ENCODE results near the gene MAST2.
"Not testable (repeated sequence)": the region's sequence is repeated elsewhere in the genome, so short reads cannot be mapped to it uniquely, and the experiment has no call there.

MAST2 gene

GRCh38 chr1:45843474-45843905 lies 40.1 kb downstream of the MAST2 start:
- no peaks in the 10 kb centered on the region for H3K4me1 ChIP-seq (ENCODE audit: control insufficient read depth in 1 of 2, insufficient read depth in 2 of 2, low read length in 2 of 2)
- H3K18ac ChIP-seq (ENCODE audit: low read length), result no peak overlapping the region
- no peaks in the 10 kb centered on the region for H3K9me3 ChIP-seq (ENCODE audit: insufficient read depth, low read depth, low read length)
- no peak overlapping the region for H3K4me3 ChIP-seq (ENCODE audit: low read depth, low read length)
- H3K4ac ChIP-seq (ENCODE audit: low read depth, low read length), result no peak overlapping the region
- no peaks in the 10 kb centered on the region for H3K27me3 ChIP-seq (ENCODE audit: insufficient read depth, low read length)
- H3K79me2 ChIP-seq (ENCODE audit: control insufficient read depth, insufficient read depth, low read length, poor library complexity), result no peaks in the 10 kb centered on the region
- H2AK5ac ChIP-seq (ENCODE audit: low read length), result no peak overlapping the region
- H3K14ac ChIP-seq (ENCODE audit: low read length), result no peak overlapping the region
- H2BK5ac ChIP-seq (ENCODE audit: low read depth, low read length, poor library complexity), result no peak overlapping the region
- H3K4me2 ChIP-seq (ENCODE audit: low read length), result no peak overlapping the region
- H3K79me1 ChIP-seq (ENCODE audit: low read length), result no peaks in the 10 kb centered on the region
- H3K9ac ChIP-seq (ENCODE audit: low read length), result no peak overlapping the region
- H3K36me3 ChIP-seq (ENCODE audit: control insufficient read depth in 1 of 2, insufficient read depth in 2 of 2, low read length in 2 of 2), result peaks cover 2 to 8% of the 10 kb centered on the region in 2 experiments
- DNase-seq, result peak in 1 of 2 donors; percentile 3
- H2BK120ac ChIP-seq (ENCODE audit: insufficient read depth, low read length, poor library complexity), result no peak overlapping the region
- H4K12ac ChIP-seq (ENCODE audit: low read depth, low read length), result no peak overlapping the region
- no peak overlapping the region for H3K23ac ChIP-seq (ENCODE audit: low read length)
- H4K8ac ChIP-seq (ENCODE audit: low read depth, low read length), result no peak overlapping the region
- no peak overlapping the region for H2AFZ ChIP-seq (ENCODE audit: insufficient read depth, low read length, poor library complexity)
- H4K91ac ChIP-seq (ENCODE audit: low read depth, low read length), result no peak overlapping the region
- no peak overlapping the region for H3K27ac ChIP-seq (ENCODE audit: low read depth, low read length)
- H2BK12ac ChIP-seq (ENCODE audit: low read length), result no peak overlapping the region

GRCh38 chr1:45844000-45844399 lies 40.6 kb downstream of the MAST2 start:
- H2BK5ac ChIP-seq (ENCODE audit: low read depth, low read length, poor library complexity); H3K9me3 ChIP-seq (ENCODE audit: insufficient read depth, low read depth, low read length); H4K12ac ChIP-seq (ENCODE audit: low read depth, low read length); H2AFZ ChIP-seq (ENCODE audit: insufficient read depth, low read length, poor library complexity); H3K27ac ChIP-seq (ENCODE audit: low read depth, low read length); H4K8ac ChIP-seq (ENCODE audit: low read depth, low read length); H3K14ac ChIP-seq (ENCODE audit: low read length); H2AK5ac ChIP-seq (ENCODE audit: low read length); H3K4ac ChIP-seq (ENCODE audit: low read depth, low read length); H2BK12ac ChIP-seq (ENCODE audit: low read length); H3K79me1 ChIP-seq (ENCODE audit: low read length); H3K4me2 ChIP-seq (ENCODE audit: low read length); H3K18ac ChIP-seq (ENCODE audit: low read length); H3K23ac ChIP-seq (ENCODE audit: low read length); H3K27me3 ChIP-seq (ENCODE audit: insufficient read depth, low read length); H2BK120ac ChIP-seq (ENCODE audit: insufficient read depth, low read length, poor library complexity); DNase-seq; H4K91ac ChIP-seq (ENCODE audit: low read depth, low read length); H3K4me1 ChIP-seq (ENCODE audit: control insufficient read depth in 1 of 2, insufficient read depth in 2 of 2, low read length in 2 of 2); H3K4me3 ChIP-seq (ENCODE audit: low read depth, low read length); H3K79me2 ChIP-seq (ENCODE audit: control insufficient read depth, insufficient read depth, low read length, poor library complexity); H3K9ac ChIP-seq (ENCODE audit: low read length); H3K36me3 ChIP-seq (ENCODE audit: control insufficient read depth in 1 of 2, insufficient read depth in 2 of 2, low read length in 2 of 2): not testable (repeated sequence)
- no CpG with 5 or more reads among the region's 4 CpGs for WGBS (ENCODE audit: extremely low coverage, insufficient coverage, insufficient read length)

- Histone ChIP-seq H3K79me1 (ENCODE audit: low read length) (no peaks in the 10 kb centered on the region), H4K12ac (ENCODE audit: low read depth, low read length) (no peak overlapping the region), H3K4me2 (ENCODE audit: low read length) (no peak overlapping the region), H2BK120ac (ENCODE audit: insufficient read depth, low read length, poor library complexity) (no peak overlapping the region), H3K18ac (ENCODE audit: low read length) (no peak overlapping the region), H4K91ac (ENCODE audit: low read depth, low read length) (no peak overlapping the region), H2AFZ (ENCODE audit: insufficient read depth, low read length, poor library complexity) (no peak overlapping the region), H3K14ac (ENCODE audit: low read length) (no peak overlapping the region), H3K9me3 (ENCODE audit: insufficient read depth, low read depth, low read length) (no peaks in the 10 kb centered on the region), H4K8ac (ENCODE audit: low read depth, low read length) (no peak overlapping the region), H3K4me3 (ENCODE audit: low read depth, low read length) (no peak overlapping the region), H3K79me2 (ENCODE audit: control insufficient read depth, insufficient read depth, low read length, poor library complexity) (no peaks in the 10 kb centered on the region), H3K27me3 (ENCODE audit: insufficient read depth, low read length) (no peaks in the 10 kb centered on the region), H2BK12ac (ENCODE audit: low read length) (no peak overlapping the region), H3K27ac (ENCODE audit: low read depth, low read length) (no peak overlapping the region), H3K4ac (ENCODE audit: low read depth, low read length) (no peak overlapping the region), H2BK5ac (ENCODE audit: low read depth, low read length, poor library complexity) (no peak overlapping the region), H3K9ac (ENCODE audit: low read length) (no peak overlapping the region), H3K4me1 (ENCODE audit: control insufficient read depth in 1 of 2, insufficient read depth in 2 of 2, low read length in 2 of 2) (no peaks in the 10 kb centered on the region), H3K23ac (ENCODE audit: low read length) (no peak overlapping the region), H3K36me3 (ENCODE audit: control insufficient read depth in 1 of 2, insufficient read depth in 2 of 2, low read length in 2 of 2) (peaks cover 0 to 3% of the 10 kb centered on the region in 2 experiments), H2AK5ac (ENCODE audit: low read length) (no peak overlapping the region)
- no CpG with 5 or more reads among the region's 3 CpGs for WGBS (ENCODE audit: extremely low coverage, insufficient coverage, insufficient read length)
- peak in 1 of 2 donors; percentile 58 for DNase-seq
These were observed 43.5 kb downstream of the MAST2 start for GRCh38 chr1:45846931-45847330.

- H3K79me1 ChIP-seq (ENCODE audit: low read length), result no peaks in the 10 kb centered on the region
These were observed 44.7 kb downstream of the MAST2 start for GRCh38 chr1:45848097-45848496.

More at GRCh38 chr1:45848097-45848496, 44.7 kb downstream of the MAST2 start:
- H2BK12ac ChIP-seq (ENCODE audit: low read length), result no peak overlapping the region
- H3K27ac ChIP-seq (ENCODE audit: low read depth, low read length), result no peak overlapping the region
- H3K36me3 ChIP-seq (ENCODE audit: control insufficient read depth in 1 of 2, insufficient read depth in 2 of 2, low read length in 2 of 2), result peaks cover 0 to 3% of the 10 kb centered on the region in 2 experiments
- WGBS (ENCODE audit: extremely low coverage, insufficient coverage, insufficient read length), result no CpG with 5 or more reads among the region's 2 CpGs
- no peak overlapping the region for H2BK120ac ChIP-seq (ENCODE audit: insufficient read depth, low read length, poor library complexity)
- H2AK5ac ChIP-seq (ENCODE audit: low read length), result no peak overlapping the region
- no peak overlapping the region for H3K9ac ChIP-seq (ENCODE audit: low read length)
- H3K4ac ChIP-seq (ENCODE audit: low read depth, low read length), result no peak overlapping the region
- no peak overlapping the region for H3K23ac ChIP-seq (ENCODE audit: low read length)
- H3K79me2 ChIP-seq (ENCODE audit: control insufficient read depth, insufficient read depth, low read length, poor library complexity), result no peaks in the 10 kb centered on the region
- no peak overlapping the region for H3K14ac ChIP-seq (ENCODE audit: low read length)
- H2AFZ ChIP-seq (ENCODE audit: insufficient read depth, low read length, poor library complexity), result no peak overlapping the region
- DNase-seq, result peak in 1 of 2 donors; percentile 41
- H3K4me1 ChIP-seq (ENCODE audit: control insufficient read depth in 1 of 2, insufficient read depth in 2 of 2, low read length in 2 of 2), result no peaks in the 10 kb centered on the region
- no peaks in the 10 kb centered on the region for H3K27me3 ChIP-seq (ENCODE audit: insufficient read depth, low read length)
- no peak overlapping the region for H3K18ac ChIP-seq (ENCODE audit: low read length)
- no peak overlapping the region for H3K4me3 ChIP-seq (ENCODE audit: low read depth, low read length)
- H3K9me3 ChIP-seq (ENCODE audit: insufficient read depth, low read depth, low read length), result no peaks in the 10 kb centered on the region
- no peak overlapping the region for H4K91ac ChIP-seq (ENCODE audit: low read depth, low read length)
- H2BK5ac ChIP-seq (ENCODE audit: low read depth, low read length, poor library complexity), result no peak overlapping the region
- H3K4me2 ChIP-seq (ENCODE audit: low read length), result no peak overlapping the region
- H4K12ac ChIP-seq (ENCODE audit: low read depth, low read length), result no peak overlapping the region
- no peak overlapping the region for H4K8ac ChIP-seq (ENCODE audit: low read depth, low read length)
